Hematopoietic multipotent progenitor cell treated with erythropoietin and hydrocortisone succinate and interleukin-3 and kit ligand, for 17 days (in vitro differentiated cells): Measurements from ENCODE around the gene NAPEPLD.

ENCODE experiments used
- DNase-seq: peaks from one replicate; pipeline ENCODE4 v3.0.0-alpha.2; 2015; ENCODE audit warnings: low spot score

The NAPEPLD gene

GRCh38 chr7:103143868-103144267 lies 5.0 kb downstream of the NAPEPLD start:
- DNase-seq, result no peak

GRCh38 chr7:103142494-103142893 lies 6.4 kb downstream of the NAPEPLD start:
- DNase-seq, result no peak

- no peak for DNase-seq
These were observed 7.0 kb downstream of the NAPEPLD start for GRCh38 chr7:103141753-103142404.

- DNase-seq, result no peak
These were observed 8.2 kb downstream of the NAPEPLD start for GRCh38 chr7:103140685-103141084.

- DNase-seq, result no peak
These were observed 8.8 kb downstream of the NAPEPLD start for GRCh38 chr7:103140061-103140460.

- peak; percentile 4 for DNase-seq
These were observed 13.9 kb downstream of the NAPEPLD start for GRCh38 chr7:103134836-103135554.

- DNase-seq, result peak; percentile 10
These were observed 15.8 kb downstream of the NAPEPLD start for GRCh38 chr7:103132995-103133688.

GRCh38 chr7:103130901-103131624 lies 17.8 kb downstream of the NAPEPLD start:
- peak; percentile 33 for DNase-seq

- peak; percentile 10 for DNase-seq
These were observed 19.0 kb downstream of the NAPEPLD start for GRCh38 chr7:103129702-103130549.

GRCh38 chr7:103127006-103127405 lies 21.9 kb downstream of the NAPEPLD start:
- no peak for DNase-seq

GRCh38 chr7:103124429-103124979 lies 24.4 kb downstream of the NAPEPLD start:
- DNase-seq, result no peak

- DNase-seq, result no peak
These were observed 25.4 kb downstream of the NAPEPLD start for GRCh38 chr7:103123529-103123928.

GRCh38 chr7:103121641-103122040 lies 27.3 kb downstream of the NAPEPLD start:
- DNase-seq, result peak; percentile 76

GRCh38 chr7:103120362-103120761 lies 28.5 kb downstream of the NAPEPLD start:
- peak; percentile 3 for DNase-seq

GRCh38 chr7:103119791-103120291 lies 29.1 kb downstream of the NAPEPLD start:
- no peak for DNase-seq

GRCh38 chr7:103117465-103117864 lies 31.4 kb downstream of the NAPEPLD start:
- DNase-seq, result no peak

- no peak for DNase-seq
These were observed 31.9 kb downstream of the NAPEPLD start for GRCh38 chr7:103116991-103117390.

GRCh38 chr7:103116511-103116910 lies 32.4 kb downstream of the NAPEPLD start:
- no peak for DNase-seq

- no peak for DNase-seq
These were observed 33.1 kb downstream of the NAPEPLD start for GRCh38 chr7:103115771-103116170.

- DNase-seq, result no peak
These were observed 34.3 kb downstream of the NAPEPLD start for GRCh38 chr7:103114576-103115008.

- no peak for DNase-seq
These were observed 35.7 kb downstream of the NAPEPLD start for GRCh38 chr7:103113164-103113563.
